ENCODE measurements around the gene SIPA1L3.

GRCh38 chr19:38175422-38175821 is 268.4 kb downstream of the SIPA1L3 start:
- TF ChIP-seq CTCF (IDR thresholded peaks at IDR 0.05; ENCODE audit: insufficient read depth, low read depth, low read length) (no peak), EZH2 (IDR thresholded peaks at IDR 0.05; ENCODE audit: insufficient read depth, low read length) (no peak)
